Bladder microvascular endothelial cell (primary cell): ENCODE results near the gene SLC52A1. TPM values are rescaled to one million over a fixed set of nuclear protein-coding genes. Genes with fewer than 3 reads are reported as not detected.

Experiments used
- total RNA-seq: library from RNA; depleted of rRNA; stranded (reverse); fragments of >200 nt; gene quantifications from 2 replicates; pipeline ENCODE4 v1.2.3, GENCODE V29; 2014

Gene SLC52A1
- under 0.01 and 0.19 TPM in 2 replicates for total RNA-seq

GRCh38 chr17:5035315-5035714 is at the start of gene SLC52A1:
Gene SLC52A1 (minus strand): TSS chr17:5035426. CDS start chr17:5034606, 820 bp downstream.

GRCh38 chr17:5078106-5079028 is 43.1 kb upstream of the SLC52A1 start, which contains the start of gene ZFP3:
Gene ZFP3 (plus strand): TSS chr17:5078467. CDS start chr17:5091505, 13,038 bp downstream.

GRCh38 chr17:4997302-4998026 is 37.8 kb downstream of the SLC52A1 start, which contains the start of the genes INCA1 and KIF1C:
Gene INCA1 (minus strand): TSS chr17:4997522. CDS start chr17:4994437, 3,085 bp downstream.
Gene KIF1C (plus strand): TSS chr17:4997950. CDS start chr17:5000247, 2,297 bp downstream.

GRCh38 chr17:4986951-4987766 is 48.1 kb downstream of the SLC52A1 start, which contains the start of gene CAMTA2:
Gene CAMTA2 (minus strand): TSS chr17:4987675. CDS start chr17:4986222, 1,453 bp downstream.

Other genes with a start within 250 kb of the SLC52A1 start
- 0.13 TPM in 1 of 2 replicates, not detected in the other for gene VMO1, start 249.1 kb downstream of the SLC52A1 start, total RNA-seq
- not detected in 2 replicates for gene GLTPD2, start 246.5 kb downstream of the SLC52A1 start, total RNA-seq
- 139 and 176 TPM in 2 replicates for gene PSMB6, start 239.3 kb downstream of the SLC52A1 start, total RNA-seq
- gene PLD2, start 228.3 kb downstream of the SLC52A1 start, total RNA-seq, result 26.4 and 39.3 TPM in 2 replicates
- 30.0 and 78.7 TPM in 2 replicates for gene MINK1, start 202.1 kb downstream of the SLC52A1 start, total RNA-seq
- 0.49 and 1.1 TPM in 2 replicates for gene C17orf107, start 135.9 kb downstream of the SLC52A1 start, total RNA-seq
- gene CHRNE, start 132.3 kb downstream of the SLC52A1 start, total RNA-seq, result 0.31 and 0.32 TPM in 2 replicates
- gene GP1BA, start 103.1 kb downstream of the SLC52A1 start, total RNA-seq, result 0.13 TPM in 1 of 2 replicates, not detected in the other
- 45.8 and 61.3 TPM in 2 replicates for gene SLC25A11, start 95.4 kb downstream of the SLC52A1 start, total RNA-seq
- gene RNF167, start 95.2 kb downstream of the SLC52A1 start, total RNA-seq, result 13.4 and 18.6 TPM in 2 replicates
- 789 and 1,108 TPM in 2 replicates for gene PFN1, start 86.9 kb downstream of the SLC52A1 start, total RNA-seq
- 1.6 and 4.7 TPM in 2 replicates for gene ENO3, start 84.3 kb downstream of the SLC52A1 start, total RNA-seq
- gene SPAG7, start 67.6 kb downstream of the SLC52A1 start, total RNA-seq, result 44.0 and 53.9 TPM in 2 replicates
- gene CAMTA2, start 47.8 kb downstream of the SLC52A1 start, total RNA-seq, result 6.5 and 14.0 TPM in 2 replicates
- gene INCA1, start 37.9 kb downstream of the SLC52A1 start, total RNA-seq, result 0.25 and 0.32 TPM in 2 replicates
- 91.3 and 158 TPM in 2 replicates for gene KIF1C, start 37.5 kb downstream of the SLC52A1 start, total RNA-seq
- 0.97 and 1.7 TPM in 2 replicates for gene ZFP3, start 43.0 kb upstream of the SLC52A1 start, total RNA-seq
- gene ZNF232, start 76.5 kb upstream of the SLC52A1 start, total RNA-seq, result 4.0 and 5.5 TPM in 2 replicates
- not detected in 2 replicates for gene USP6, start 80.6 kb upstream of the SLC52A1 start, total RNA-seq
- 2.9 and 5.4 TPM in 2 replicates for gene ZNF594, start 156.4 kb upstream of the SLC52A1 start, total RNA-seq
- gene SCIMP, start 199.4 kb upstream of the SLC52A1 start, total RNA-seq, result not detected in 2 replicates
- gene RABEP1, start 246.9 kb upstream of the SLC52A1 start, total RNA-seq, result 27.8 and 54.7 TPM in 2 replicates